ENCODE results near the gene UCP1.
"Not testable (repeated sequence)": the region's sequence is repeated elsewhere in the genome, so short reads cannot be mapped to it uniquely, and the experiment has no call there.

Gene UCP1

DNA sequence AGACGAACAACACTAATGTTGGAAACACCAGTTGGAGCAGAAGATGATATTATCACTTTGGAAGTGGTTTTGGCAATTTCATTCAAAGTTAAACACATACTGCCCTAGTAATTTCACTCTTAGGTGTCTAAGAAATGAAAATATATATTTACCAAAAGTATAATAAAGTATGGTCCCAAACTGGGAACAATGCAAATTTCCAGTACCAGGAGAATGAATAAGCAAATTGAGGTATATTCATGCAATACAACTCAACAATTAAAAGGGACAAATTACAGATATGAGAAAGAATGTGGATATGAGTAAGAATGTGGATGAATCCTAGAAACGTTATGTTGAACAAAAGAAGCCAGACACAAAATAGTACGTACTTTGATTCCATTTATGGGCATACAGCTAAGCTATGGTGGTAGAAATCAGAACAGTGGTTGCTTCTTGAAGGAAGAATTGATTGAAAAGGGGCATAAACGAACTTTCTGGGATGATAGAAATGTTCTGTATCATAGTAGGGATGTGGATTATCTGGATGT lies 34.7 kb downstream of the UCP1 start:
- no peak for TF ChIP-seq ZFX (IDR thresholded peaks at IDR 0.05)
- TF ChIP-seq, protein P1, sequence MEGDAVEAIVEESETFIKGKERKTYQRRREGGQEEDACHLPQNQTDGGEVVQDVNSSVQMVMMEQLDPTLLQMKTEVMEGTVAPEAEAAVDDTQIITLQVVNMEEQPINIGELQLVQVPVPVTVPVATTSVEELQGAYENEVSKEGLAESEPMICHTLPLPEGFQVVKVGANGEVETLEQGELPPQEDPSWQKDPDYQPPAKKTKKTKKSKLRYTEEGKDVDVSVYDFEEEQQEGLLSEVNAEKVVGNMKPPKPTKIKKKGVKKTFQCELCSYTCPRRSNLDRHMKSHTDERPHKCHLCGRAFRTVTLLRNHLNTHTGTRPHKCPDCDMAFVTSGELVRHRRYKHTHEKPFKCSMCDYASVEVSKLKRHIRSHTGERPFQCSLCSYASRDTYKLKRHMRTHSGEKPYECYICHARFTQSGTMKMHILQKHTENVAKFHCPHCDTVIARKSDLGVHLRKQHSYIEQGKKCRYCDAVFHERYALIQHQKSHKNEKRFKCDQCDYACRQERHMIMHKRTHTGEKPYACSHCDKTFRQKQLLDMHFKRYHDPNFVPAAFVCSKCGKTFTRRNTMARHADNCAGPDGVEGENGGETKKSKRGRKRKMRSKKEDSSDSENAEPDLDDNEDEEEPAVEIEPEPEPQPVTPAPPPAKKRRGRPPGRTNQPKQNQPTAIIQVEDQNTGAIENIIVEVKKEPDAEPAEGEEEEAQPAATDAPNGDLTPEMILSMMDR (conservative IDR thresholded peaks at IDR 0.05), result no peak

DNA sequence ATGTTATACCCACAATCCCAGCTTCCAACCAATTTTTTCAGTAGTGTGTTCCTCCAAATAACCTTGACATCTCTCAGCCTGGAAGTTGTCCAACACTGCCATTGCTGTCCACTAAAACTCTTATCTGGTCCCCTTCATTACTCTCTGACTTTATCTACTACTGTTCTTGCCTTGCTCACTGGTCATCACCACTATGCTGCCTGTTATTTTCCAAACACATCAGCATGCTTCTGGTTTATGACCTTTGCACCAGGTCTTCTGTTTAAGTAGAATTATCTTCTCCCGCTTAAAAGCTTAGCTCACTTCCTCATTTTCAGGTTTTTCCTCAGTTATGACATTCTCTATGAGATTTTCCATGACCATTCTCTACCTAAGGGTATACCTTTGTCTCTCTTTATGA lies 39.3 kb downstream of the UCP1 start:
- H3K27ac ChIP-seq, result no peak overlapping the region
- TF ChIP-seq ZFX (IDR thresholded peaks at IDR 0.05), result no peak

More for the DNA sequence above, 34.7 kb downstream of the UCP1 start:
- H3K27ac ChIP-seq, result no peak overlapping the region

DNA sequence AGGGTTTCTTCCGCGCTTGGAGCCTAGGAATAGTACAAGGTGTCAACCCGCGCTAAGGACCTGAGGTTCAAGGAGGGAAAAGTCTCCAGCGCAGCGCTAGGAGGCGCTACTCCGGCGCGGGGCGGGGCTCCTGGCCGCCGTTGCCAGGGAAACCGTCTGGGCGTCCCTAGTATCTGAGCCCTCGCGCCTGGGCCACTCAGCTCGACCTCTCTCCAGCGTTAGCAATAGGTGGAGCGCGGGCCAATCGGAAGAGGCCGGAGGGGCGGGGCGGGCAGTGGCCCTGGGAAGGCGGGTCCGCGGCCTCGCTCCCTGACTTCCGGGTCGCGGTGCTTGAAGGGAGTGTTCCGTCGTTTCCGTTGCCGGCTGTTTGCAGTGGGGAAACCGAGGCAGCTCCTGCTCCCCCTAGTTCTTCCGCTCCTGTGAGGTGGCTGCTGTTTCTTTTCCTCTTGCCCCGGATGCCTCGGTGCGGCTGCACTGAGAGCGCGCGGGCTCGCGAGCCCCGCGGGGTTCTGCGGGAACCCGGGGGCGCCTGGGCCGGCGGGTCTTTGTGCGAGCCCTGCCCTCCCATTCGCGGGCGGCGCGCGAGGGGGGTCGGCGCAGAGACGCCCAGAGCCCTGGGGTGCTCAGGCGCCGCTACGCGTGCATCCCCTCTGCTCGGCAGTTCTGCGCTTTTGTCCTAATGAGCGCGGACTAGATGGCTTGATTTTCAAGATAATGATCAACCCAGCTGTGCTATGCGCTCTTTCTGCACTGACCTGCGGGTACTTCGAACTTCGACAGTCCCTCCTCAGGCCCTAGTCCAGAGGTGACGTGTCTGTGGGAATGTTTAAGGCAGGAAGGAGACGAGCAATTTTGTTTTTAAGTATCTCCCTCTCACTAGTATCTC lies 44.7 kb downstream of the UCP1 start, which contains the start of gene ELMOD2:
TSS of gene ELMOD2 (plus strand) at position 312 of the 886 bp plus-strand sequence. CDS start 1,261 bp downstream, outside the sequence.
- 0 out of 2 replicates have a peak, but pooled peaks have one; percentile 16 for TF ChIP-seq ZFX (IDR thresholded peaks at IDR 0.05)
- TF ChIP-seq, protein P1 (conservative IDR thresholded peaks at IDR 0.05), result peak; percentile 97
- H3K27ac ChIP-seq, result peak within 1 kb of the TSS; percentile 88

DNA sequence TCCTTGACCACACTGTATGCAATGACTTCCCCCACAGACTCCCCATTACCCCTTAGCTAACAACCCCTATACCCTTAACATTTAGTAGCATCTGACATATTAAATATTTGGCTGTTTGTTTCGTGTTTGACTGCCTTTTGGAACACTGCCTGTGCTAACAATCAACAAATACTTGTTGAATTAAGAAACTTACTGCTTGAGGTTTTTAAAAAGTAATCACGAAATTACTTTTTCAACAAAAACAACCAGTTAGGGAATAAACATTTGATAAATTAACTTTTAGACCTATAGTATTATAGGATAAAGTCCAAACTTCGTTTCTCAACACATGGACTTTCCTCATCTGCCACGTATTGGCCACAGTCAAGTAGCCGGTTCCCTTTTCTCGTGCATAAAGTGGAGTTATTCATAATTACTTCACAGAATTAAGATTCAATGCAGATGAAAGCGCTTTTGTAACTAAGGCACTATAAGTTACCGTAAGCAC lies 45.3 kb downstream of the UCP1 start:
- peak overlapping the region; percentile 88; the same call in 1 of the 2 replicates for H3K27ac ChIP-seq
- TF ChIP-seq, protein P1 (conservative IDR thresholded peaks at IDR 0.05), result 0 out of 2 replicates have a peak, but pooled peaks have one; percentile 55
- no peak for TF ChIP-seq ZFX (IDR thresholded peaks at IDR 0.05)

DNA sequence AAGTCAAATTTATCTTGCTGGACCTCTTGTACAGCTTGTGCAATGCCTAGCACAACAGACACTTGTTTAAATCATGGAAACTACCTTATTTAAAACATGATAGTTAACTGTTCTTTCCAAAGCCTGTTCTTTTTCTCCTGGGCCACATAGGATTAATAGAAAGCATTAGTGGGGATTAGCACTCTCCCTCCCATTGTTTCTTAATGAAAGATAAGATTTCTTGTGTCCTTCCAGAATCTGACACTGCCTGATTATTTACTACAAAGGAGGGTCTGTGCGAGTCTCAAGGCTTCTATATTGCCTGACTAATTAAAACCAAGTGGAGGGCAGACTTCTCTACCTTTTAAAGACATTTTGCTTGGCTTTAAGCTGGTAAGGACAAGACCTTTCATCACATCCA lies 53.3 kb downstream of the UCP1 start:
- H3K27ac ChIP-seq, result no peak overlapping the region
- TF ChIP-seq, protein P1 (conservative IDR thresholded peaks at IDR 0.05), result no peak
- no peak for TF ChIP-seq ZFX (IDR thresholded peaks at IDR 0.05)

DNA sequence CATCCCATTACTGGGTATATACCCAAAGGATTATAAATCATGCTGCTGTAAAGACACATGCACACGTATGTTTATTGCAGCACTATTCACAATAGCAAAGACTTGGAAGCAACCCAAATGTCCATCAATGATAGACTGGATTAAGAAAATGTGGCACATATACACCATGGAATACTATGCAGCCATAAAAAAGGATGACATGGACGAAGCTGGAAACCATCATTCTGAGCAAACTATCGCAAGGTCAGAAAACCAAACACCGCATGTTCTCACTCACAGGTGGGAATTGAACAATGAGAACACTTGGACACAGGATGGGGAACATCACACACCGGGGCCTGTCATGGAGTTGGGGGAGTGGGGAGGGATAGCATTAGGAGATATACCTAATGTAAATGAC lies 55.0 kb downstream of the UCP1 start:
- not testable (repeated sequence) for H3K27ac ChIP-seq
